Psoas muscle (tissue), 8 donors: Measurements from ENCODE around the gene GNAI3. TPM values are rescaled to one million over a fixed set of nuclear protein-coding genes. Genes with fewer than 3 reads are reported as not detected.

Experiments used
- ATAC-seq, 4 donors: fragments of 200-7000 bp; cut with Tn5 transposase; one replicate each; pipeline ENCODE4 v1.9.1; 2020; ENCODE audit warnings: moderate library complexity in 3 of 4, mild to moderate bottlenecking in 2 of 4
- DNase-seq, 2 donors: peaks; one replicate each; pipeline ENCODE4 v3.0.0-alpha.2; 2020
- H3K27ac ChIP-seq: fragments of 200-600 bp; one replicate; pipeline ENCODE4 v1.8.0; 2022
- H3K27me3 ChIP-seq, 3 donors: fragments of 200-600 bp in 1 of 3; one replicate each; pipeline versions ENCODE4 v1.6.1 to v1.8.0; 2013 to 2022; ENCODE audit warnings: low read length in 2 of 3, mild to moderate bottlenecking in 2 of 3, moderate library complexity in 1 of 3; ENCODE audit not compliant: insufficient read depth in 3 of 3
- H3K36me3 ChIP-seq, 2 donors: fragments of 200-600 bp in 1 of 2; one replicate each; pipeline versions ENCODE4 v1.6.1 to v1.8.0; 2013 to 2022; ENCODE audit warnings: low read depth in 1 of 2, mild to moderate bottlenecking in 1 of 2, moderate library complexity in 1 of 2; ENCODE audit not compliant: insufficient read depth in 1 of 2
- H3K4me1 ChIP-seq: fragments of 200-600 bp; one replicate; pipeline ENCODE4 v1.8.0; 2022
- H3K4me3 ChIP-seq: fragments of 200-600 bp; one replicate; pipeline ENCODE4 v1.8.0; 2022; ENCODE audit warnings: mild to moderate bottlenecking
- H3K9me3 ChIP-seq: fragments of 200-600 bp; one replicate; pipeline ENCODE4 v1.8.0; 2022
- WGBS, 3 donors: extraction: QIAGEN DNeasy Blood & Tissue Kit; methylation state at CpG; one replicate each; pipeline versions ENCODE4 v1.1.6 to v1.1.7; 2013; 5-methylcytosine and 5-hydroxymethylcytosine counted together
- intact Hi-C, 2 donors: fragments of 100-400 bp; cut with DNase I; formaldehyde crosslinking; loops; one replicate each; pipeline versions ENCODE4 v1.11.0 to v1.14.2; 2022
- polyA plus RNA-seq, 3 donors: library from polyadenylated mRNA; stranded (reverse); fragments of 200-250 nt; gene quantifications; one replicate each; pipeline ENCODE4 v1.2.3, GENCODE V29; 2013
- total RNA-seq, 4 donors: library from RNA; stranded (reverse); fragmentation: NEBNext Ultra II Directional in 2 of 4; extraction: Animal tissue kit (Norgen Biotek cat#: 25700) in 2 of 4; gene quantifications; one replicate each; pipeline versions ENCODE4 v1.2.1 to v1.2.4, GENCODE V29; 2021 to 2023
- TF ChIP-seq, protein P1 (sequence below): fragments of 200-600 bp; IDR thresholded peaks from one replicate; pipeline ENCODE4 v1.8.0; 2022; ENCODE audit warnings: antibody characterized with exemption
- donor health status: healthy with polysubstance abuse.
- donor health status: DM: no; HTN: no; CAD: no; lungs with moderate emphysema.
- donor health status: Bipolar disorder and iron deficiency.
- donor health status: healthy.
- donor health status: DM: yes; HTN: yes; CAD: no.
- donor health status: DM: no; HTN: no; CAD: no.
- donor health status: DM: no; HTN: no; CAD: no.
- donor health status: DM: yes; HTN: yes; CAD: no.

GNAI3 gene
- total and polyA plus RNA-seq, 7 donors = 0.96 to 2.9 (median 1.7) TPM

DNA sequence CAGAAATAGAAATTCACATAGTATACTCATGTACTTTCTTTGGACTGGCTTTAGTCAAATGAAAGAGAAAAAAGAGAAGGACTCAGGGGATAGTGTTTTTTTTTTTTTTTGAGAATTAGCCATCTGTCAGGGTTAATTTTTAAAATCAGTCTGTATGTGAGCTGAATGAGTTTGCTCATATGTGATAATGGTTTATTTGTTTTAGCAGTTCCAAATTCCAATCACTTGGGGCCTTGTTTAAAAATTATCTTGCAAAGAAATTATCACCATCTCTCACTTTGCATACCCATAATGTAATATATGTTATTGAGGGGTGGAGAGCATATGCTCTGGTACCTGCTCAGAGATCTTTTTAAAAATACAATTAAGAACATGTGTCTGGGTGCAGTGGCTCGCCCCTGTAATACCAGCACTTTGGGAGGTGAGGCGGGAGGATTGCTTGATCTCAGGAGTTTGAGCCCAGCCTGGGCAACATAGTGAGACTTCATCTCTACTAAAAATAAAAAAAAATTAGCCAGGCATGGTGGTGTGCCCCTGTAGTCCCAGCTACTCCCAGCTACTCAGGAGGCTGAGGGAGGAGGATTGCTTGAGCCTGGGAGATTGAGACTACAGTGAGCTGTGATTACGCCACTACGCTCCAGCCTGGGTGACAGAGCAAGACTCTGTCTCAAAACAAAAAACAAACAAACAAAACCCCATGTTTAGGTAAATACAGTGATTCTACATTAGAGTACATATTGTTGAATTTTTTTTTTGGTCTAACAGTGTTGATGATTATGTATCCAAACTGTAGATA, 19.7 kb downstream of the GNAI3 start:
- TF ChIP-seq, protein P1, sequence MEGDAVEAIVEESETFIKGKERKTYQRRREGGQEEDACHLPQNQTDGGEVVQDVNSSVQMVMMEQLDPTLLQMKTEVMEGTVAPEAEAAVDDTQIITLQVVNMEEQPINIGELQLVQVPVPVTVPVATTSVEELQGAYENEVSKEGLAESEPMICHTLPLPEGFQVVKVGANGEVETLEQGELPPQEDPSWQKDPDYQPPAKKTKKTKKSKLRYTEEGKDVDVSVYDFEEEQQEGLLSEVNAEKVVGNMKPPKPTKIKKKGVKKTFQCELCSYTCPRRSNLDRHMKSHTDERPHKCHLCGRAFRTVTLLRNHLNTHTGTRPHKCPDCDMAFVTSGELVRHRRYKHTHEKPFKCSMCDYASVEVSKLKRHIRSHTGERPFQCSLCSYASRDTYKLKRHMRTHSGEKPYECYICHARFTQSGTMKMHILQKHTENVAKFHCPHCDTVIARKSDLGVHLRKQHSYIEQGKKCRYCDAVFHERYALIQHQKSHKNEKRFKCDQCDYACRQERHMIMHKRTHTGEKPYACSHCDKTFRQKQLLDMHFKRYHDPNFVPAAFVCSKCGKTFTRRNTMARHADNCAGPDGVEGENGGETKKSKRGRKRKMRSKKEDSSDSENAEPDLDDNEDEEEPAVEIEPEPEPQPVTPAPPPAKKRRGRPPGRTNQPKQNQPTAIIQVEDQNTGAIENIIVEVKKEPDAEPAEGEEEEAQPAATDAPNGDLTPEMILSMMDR = no peak
- no peak overlapping the region for H3K27ac ChIP-seq
- DNase-seq = no peak
- no peak for ATAC-seq
- H3K27me3 ChIP-seq = no peaks in the 10 kb centered on the region
- intact Hi-C loops = loop anchor here in 1 of 2 donors (2.0 kb wide), 1 partner anchor 17 kb away; no protein-coding TSS in a partner anchor
- H3K9me3 ChIP-seq = no peaks in the 10 kb centered on the region
- 98 to 99% (median 98%) methylated on average over 4 of the region's 4 CpGs for WGBS, 3 donors
- H3K4me1 ChIP-seq = peaks cover 40% of the 10 kb centered on the region
- H3K4me3 ChIP-seq = no peak overlapping the region
- H3K36me3 ChIP-seq = no peaks in the 10 kb centered on the region

DNA sequence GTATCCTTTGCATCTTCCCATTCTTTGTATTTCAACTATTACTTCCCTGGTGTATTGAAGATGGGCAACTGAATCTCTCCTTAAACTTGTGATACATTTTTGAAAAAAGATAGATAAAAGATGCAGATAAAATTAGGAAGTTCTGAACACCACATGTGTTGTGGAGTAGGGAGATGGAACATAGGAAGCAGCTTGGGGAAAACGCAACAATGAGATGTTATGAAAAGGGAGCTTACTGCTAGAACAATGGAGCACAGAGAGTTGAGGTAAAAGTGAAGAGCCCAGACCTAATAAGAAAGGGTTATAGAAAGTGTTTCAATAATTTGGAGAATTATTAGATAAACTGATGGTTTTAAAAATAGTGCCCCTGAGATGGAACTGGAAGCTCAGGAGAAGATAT, 20.9 kb downstream of the GNAI3 start:
- DNase-seq (no peak), ATAC-seq (no peak)
- Histone ChIP-seq H3K4me3 (no peak overlapping the region), H3K36me3 (peaks cover 0 to 7% of the 10 kb centered on the region in 2 donors), H3K9me3 (no peaks in the 10 kb centered on the region), H3K4me1 (peaks cover 34% of the 10 kb centered on the region), H3K27ac (no peak overlapping the region), H3K27me3 (no peaks in the 10 kb centered on the region)
- WGBS, 3 donors = 66 to 79% (median 76%) methylated on average over 1 of the region's 1 CpG
- TF ChIP-seq, protein P1 = no peak
- intact Hi-C loops = loop anchor here in 1 of 2 donors (2.0 kb wide), 1 partner anchor 19 kb away; no protein-coding TSS in a partner anchor

GRCh38 chr1:109570414-109570813, 22.0 kb downstream of the GNAI3 start:
- ATAC-seq (peak; percentile 60 to 88 (median 88)), DNase-seq (no peak)
- Histone ChIP-seq H3K4me3 (no peak overlapping the region), H3K27ac (peak overlapping the region; percentile 23), H3K27me3 (no peaks in the 10 kb centered on the region), H3K36me3 (peaks cover 0 to 14% of the 10 kb centered on the region in 2 donors), H3K4me1 (peaks cover 34% of the 10 kb centered on the region), H3K9me3 (no peaks in the 10 kb centered on the region)
- 31 to 47% (median 39%) methylated on average over 3 of the region's 3 CpGs for WGBS, 3 donors
- intact Hi-C loops = no loop called here
- TF ChIP-seq, protein P1 = no peak

- no peak for DNase-seq
- H3K27ac ChIP-seq = no peak overlapping the region
- WGBS, 3 donors = 67 to 81% (median 77%) methylated on average over 2 of the region's 2 CpGs
- no peak for ATAC-seq
- intact Hi-C loops = no loop called here
- no peaks in the 10 kb centered on the region for H3K27me3 ChIP-seq
- peaks cover 24% of the 10 kb centered on the region for H3K4me1 ChIP-seq
- TF ChIP-seq, protein P1 = no peak
- no peaks in the 10 kb centered on the region for H3K9me3 ChIP-seq
- H3K36me3 ChIP-seq = peaks cover 0 to 37% of the 10 kb centered on the region in 2 donors
- no peak overlapping the region for H3K4me3 ChIP-seq
Observed at GRCh38 chr1:109573785-109574184, 25.4 kb downstream of the GNAI3 start.
